NCI-H2081 treated with DMSO at 0.1 percent for 48 hours (cell line): ENCODE measurements around the gene GPRC5B.

Source experiments
- DNase-seq: peaks from one replicate; lab custom pipeline; 2025; lab: John Stamatoyannopoulos, UW

GPRC5B gene

GRCh38 chr16:19872179-19872863, 12.3 kb downstream of the GPRC5B start:
- DNase-seq = no peak

GRCh38 chr16:19871721-19872120, 12.9 kb downstream of the GPRC5B start:
- no peak for DNase-seq

- DNase-seq = no peak
Measured at GRCh38 chr16:19868421-19868820, 16.2 kb downstream of the GPRC5B start.

- no peak for DNase-seq
Measured at GRCh38 chr16:19864566-19864965, 20.1 kb downstream of the GPRC5B start.

- DNase-seq = no peak
Measured at GRCh38 chr16:19863990-19864389, 20.7 kb downstream of the GPRC5B start.

GRCh38 chr16:19861811-19862327, 22.8 kb downstream of the GPRC5B start:
- DNase-seq = no peak

GRCh38 chr16:19861133-19861532, 23.5 kb downstream of the GPRC5B start:
- DNase-seq = no peak

GRCh38 chr16:19860166-19861041, 24.2 kb downstream of the GPRC5B start:
- DNase-seq = no peak

- no peak for DNase-seq
Measured at GRCh38 chr16:19859603-19860002, 25.0 kb downstream of the GPRC5B start.

GRCh38 chr16:19859166-19859565, 25.5 kb downstream of the GPRC5B start:
- DNase-seq = no peak

GRCh38 chr16:19858340-19859018, 26.2 kb downstream of the GPRC5B start:
- DNase-seq = no peak

GRCh38 chr16:19857593-19858339, 26.9 kb downstream of the GPRC5B start:
- DNase-seq = no peak

- no peak for DNase-seq
Measured at GRCh38 chr16:19856120-19856519, 28.5 kb downstream of the GPRC5B start.

GRCh38 chr16:19854543-19854876, 30.1 kb downstream of the GPRC5B start:
- no peak for DNase-seq

GRCh38 chr16:19853742-19854542, 30.7 kb downstream of the GPRC5B start:
- no peak for DNase-seq

- DNase-seq = no peak
Measured at GRCh38 chr16:19853132-19853741, 31.4 kb downstream of the GPRC5B start.

- no peak for DNase-seq
Measured at GRCh38 chr16:19851476-19851875, 33.2 kb downstream of the GPRC5B start.

GRCh38 chr16:19850131-19850817, 34.4 kb downstream of the GPRC5B start:
- DNase-seq = no peak

- DNase-seq = no peak
Measured at GRCh38 chr16:19848756-19849155, 35.9 kb downstream of the GPRC5B start.

GRCh38 chr16:19846436-19846835, 38.2 kb downstream of the GPRC5B start:
- DNase-seq = no peak
